HG02678 (cell line): ENCODE measurements around the gene NCAN.

Experiments used
- ATAC-seq: cut with Tn5 transposase; IDR thresholded peaks from one replicate; pipeline ENCODE4 v1.9.1; 2021; ENCODE audit warnings: mild to moderate bottlenecking, moderate library complexity; ENCODE audit not compliant: unreplicated experiment

The NCAN gene

GRCh38 chr19:19279062-19279612, 67.4 kb downstream of the NCAN start:
- no peak for ATAC-seq

- no peak for ATAC-seq
Observed at GRCh38 chr19:19279853-19280252, 68.1 kb downstream of the NCAN start.

- ATAC-seq, result no peak
Observed at GRCh38 chr19:19280561-19280960, 68.8 kb downstream of the NCAN start.

GRCh38 chr19:19285686-19286085, 73.9 kb downstream of the NCAN start:
- ATAC-seq, result no peak

GRCh38 chr19:19292607-19293006, 80.8 kb downstream of the NCAN start:
- no peak for ATAC-seq

- no peak for ATAC-seq
Observed at GRCh38 chr19:19294914-19295313, 83.2 kb downstream of the NCAN start.

- no peak for ATAC-seq
Observed at GRCh38 chr19:19296953-19297689, 85.4 kb downstream of the NCAN start.

- no peak for ATAC-seq
Observed at GRCh38 chr19:19297759-19298158, 86.0 kb downstream of the NCAN start.

GRCh38 chr19:19300613-19301012, 88.9 kb downstream of the NCAN start:
- no peak for ATAC-seq
